Tibial nerve (tissue), 4 donors: ENCODE results near the gene SFXN4. TPM values are rescaled to one million over a fixed set of nuclear protein-coding genes. Genes with fewer than 3 reads are reported as not detected.
A peak's percentile ranks its signal among the peaks of the same experiment; 100 is the strongest.

Experiments
- DNase-seq, 2 donors: peaks; one replicate each; pipeline ENCODE4 v3.0.0-alpha.2; 2019; ENCODE audit warnings: low spot score in 2 of 2
- H3K27ac ChIP-seq, 4 donors: fragments of 200-600 bp; sonication (generic) in 3 of 4; one replicate each; pipeline ENCODE4 v1.5.1; 2017 to 2019; ENCODE audit warnings: mild to moderate bottlenecking in 1 of 4
- H3K27me3 ChIP-seq, 2 donors: fragments of 200-600 bp; sonication (generic) in 1 of 2; one replicate each; pipeline versions ENCODE4 v1.5.1 to v1.6.0; 2017 to 2019
- H3K36me3 ChIP-seq, 3 donors: fragments of 200-600 bp; sonication (generic); one replicate each; pipeline ENCODE4 v1.5.1; 2018 to 2019
- H3K4me1 ChIP-seq, 4 donors: fragments of 200-600 bp; sonication (generic) in 3 of 4; one replicate each; pipeline ENCODE4 v1.5.1; 2017 to 2019
- H3K4me3 ChIP-seq, 4 donors: fragments of 200-600 bp; sonication (generic) in 3 of 4; one replicate each; pipeline ENCODE4 v1.5.1; 2017 to 2019; ENCODE audit warnings: mild to moderate bottlenecking in 1 of 4, moderate library complexity in 1 of 4
- H3K9me3 ChIP-seq, 4 donors: fragments of 200-600 bp; sonication (generic) in 3 of 4; one replicate each; pipeline ENCODE4 v1.5.1; 2017 to 2019
- EP300 ChIP-seq, 2 donors: sonication (generic); formaldehyde crosslinking; IDR thresholded peaks; one replicate each; pipeline ENCODE4 v1.6.1; 2017; ENCODE audit warnings: antibody characterized with exemption in 2 of 2, mild to moderate bottlenecking in 1 of 2
- POLR2A ChIP-seq, 2 donors: fragments of 450-650 bp; IDR thresholded peaks; one replicate each; pipeline ENCODE4 v1.6.1; 2017; ENCODE audit warnings: antibody characterized with exemption in 2 of 2, mild to moderate bottlenecking in 2 of 2, moderate library complexity in 2 of 2
- WGBS, 2 donors: methylation state at CpG; one replicate each; pipeline ENCODE4 v1.1.5; 2018; 5-methylcytosine and 5-hydroxymethylcytosine counted together
- total RNA-seq, 4 donors: library from RNA; depleted of rRNA; stranded (reverse); fragments of >200 nt; gene quantifications; one replicate each; pipeline ENCODE4 v1.1.0, GENCODE V29; 2016
- TF ChIP-seq, protein P1 (sequence below), 5 experiments: fragments of 200-600 bp in 3 of 5; fragments of 450-650 bp in 2 of 5; sonication (generic) in 3 of 5; IDR thresholded peaks; one replicate each; pipeline ENCODE4 v1.5.1; 2016 to 2019; ENCODE audit warnings: antibody characterized with exemption in 5 of 5, mild to moderate bottlenecking in 3 of 5, moderate library complexity in 2 of 5

Gene SFXN4
- total RNA-seq, 4 donors from 2014 or later, result 12.7 to 301 (median 19.1) TPM

- DNase-seq, result peak; percentile 90
- Histone ChIP-seq H3K4me3 (peak within 1 kb of the TSS; percentile 59 to 82 (median 66)), H3K27me3 (no peaks in the 10 kb centered on the region), H3K36me3 (peaks cover 0 to 20% (median 2%) of the 10 kb centered on the region in 3 donors), H3K9me3 (no peaks in the 10 kb centered on the region), H3K4me1 (peaks cover 0 to 33% (median 14%) of the 10 kb centered on the region in 4 donors), H3K27ac (peak within 1 kb of the TSS; percentile 83 to 97 (median 92))
- WGBS, 2 donors, result 0 to 1% methylated on average over 18 to 25 of the region's 45 CpGs
- peak; percentile 56 to 77 for TF ChIP-seq POLR2A (IDR thresholded peaks at IDR 0.05)
- TF ChIP-seq, protein P1, sequence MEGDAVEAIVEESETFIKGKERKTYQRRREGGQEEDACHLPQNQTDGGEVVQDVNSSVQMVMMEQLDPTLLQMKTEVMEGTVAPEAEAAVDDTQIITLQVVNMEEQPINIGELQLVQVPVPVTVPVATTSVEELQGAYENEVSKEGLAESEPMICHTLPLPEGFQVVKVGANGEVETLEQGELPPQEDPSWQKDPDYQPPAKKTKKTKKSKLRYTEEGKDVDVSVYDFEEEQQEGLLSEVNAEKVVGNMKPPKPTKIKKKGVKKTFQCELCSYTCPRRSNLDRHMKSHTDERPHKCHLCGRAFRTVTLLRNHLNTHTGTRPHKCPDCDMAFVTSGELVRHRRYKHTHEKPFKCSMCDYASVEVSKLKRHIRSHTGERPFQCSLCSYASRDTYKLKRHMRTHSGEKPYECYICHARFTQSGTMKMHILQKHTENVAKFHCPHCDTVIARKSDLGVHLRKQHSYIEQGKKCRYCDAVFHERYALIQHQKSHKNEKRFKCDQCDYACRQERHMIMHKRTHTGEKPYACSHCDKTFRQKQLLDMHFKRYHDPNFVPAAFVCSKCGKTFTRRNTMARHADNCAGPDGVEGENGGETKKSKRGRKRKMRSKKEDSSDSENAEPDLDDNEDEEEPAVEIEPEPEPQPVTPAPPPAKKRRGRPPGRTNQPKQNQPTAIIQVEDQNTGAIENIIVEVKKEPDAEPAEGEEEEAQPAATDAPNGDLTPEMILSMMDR (IDR thresholded peaks at IDR 0.05), result peak in 4 of 5 experiments; percentile 15 to 48 (median 30)
- peak in 1 of 2 donors; percentile 96 for TF ChIP-seq EP300 (IDR thresholded peaks at IDR 0.05)
Measured at GRCh38 chr10:119178372-119179119, 13.0 kb upstream of the SFXN4 start, which contains the start of gene PRDX3. PRDX3 (minus strand) TSS chr10:119178812; CDS start chr10:119178790, 22 bp downstream.

DNA sequence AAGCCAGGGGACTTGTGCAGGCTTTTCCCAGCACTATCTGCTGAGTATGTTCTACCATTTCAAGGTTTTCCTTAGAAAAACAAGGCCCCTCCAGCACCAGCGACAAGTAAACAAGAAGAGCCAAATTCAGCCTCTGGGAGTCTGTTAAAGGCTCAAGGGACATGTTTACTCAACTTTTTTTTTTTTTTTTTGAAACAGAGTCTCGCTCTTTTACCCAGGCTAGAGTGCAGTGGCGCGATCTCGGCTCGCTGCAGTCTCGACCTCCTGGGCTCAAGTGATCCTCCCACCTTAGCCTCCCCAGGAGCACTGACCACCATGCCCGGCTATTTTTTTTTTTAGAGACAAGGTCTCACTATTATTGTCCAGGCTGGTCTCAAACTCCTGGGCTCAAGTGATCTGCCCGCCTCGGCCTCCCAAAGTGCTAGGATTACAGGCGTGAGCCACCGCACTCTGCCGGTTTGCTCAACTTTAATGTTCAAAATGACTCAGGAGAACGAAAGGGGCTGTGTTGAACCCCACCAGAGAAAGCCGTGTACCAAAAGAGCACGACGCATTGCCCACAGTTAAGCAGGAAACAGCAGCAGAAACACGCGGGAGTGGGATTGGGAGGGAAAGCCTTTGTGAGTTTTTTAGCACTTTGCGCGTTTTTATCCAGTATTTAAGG is 12.3 kb upstream of the SFXN4 start:
- peak overlapping the region; percentile 83 to 97 (median 92) for H3K27ac ChIP-seq
- H3K36me3 ChIP-seq, result peaks cover 0 to 27% (median 2%) of the 10 kb centered on the region in 3 donors
- H3K4me1 ChIP-seq, result peaks cover 0 to 33% (median 14%) of the 10 kb centered on the region in 4 donors
- H3K27me3 ChIP-seq, result no peaks in the 10 kb centered on the region
- H3K4me3 ChIP-seq, result peak overlapping the region; percentile 59 to 82 (median 66)
- no peak for DNase-seq
- WGBS, 2 donors, result 22% methylated on average over 21 of the region's 21 CpGs
- H3K9me3 ChIP-seq, result no peaks in the 10 kb centered on the region
- TF ChIP-seq POLR2A (IDR thresholded peaks at IDR 0.05) (no peak), EP300 (IDR thresholded peaks at IDR 0.05) (no peak)
- TF ChIP-seq, protein P1 (IDR thresholded peaks at IDR 0.05), result no peak

DNA sequence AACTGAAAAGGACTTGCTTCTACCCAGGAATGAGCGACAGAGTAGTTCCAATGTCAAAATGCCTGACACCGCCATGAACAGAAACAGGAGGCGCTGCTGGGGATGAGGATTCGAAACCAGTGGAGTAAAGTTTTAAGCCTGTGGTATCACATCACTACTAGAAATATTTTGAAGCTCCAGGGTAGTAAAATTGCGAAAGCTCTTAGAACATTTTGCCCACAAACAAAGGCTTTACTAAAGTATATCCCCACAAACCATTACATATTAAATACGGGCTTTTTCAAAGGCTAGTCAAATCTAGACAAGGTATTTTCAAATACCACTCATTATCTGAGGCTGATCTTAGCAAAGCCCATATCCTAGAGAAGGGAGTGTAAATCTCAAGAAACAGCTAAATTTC is 10.7 kb upstream of the SFXN4 start:
- 90 to 91% methylated on average over 6 of the region's 6 CpGs for WGBS, 2 donors
- no peak for TF ChIP-seq POLR2A (IDR thresholded peaks at IDR 0.05)
- TF ChIP-seq, protein P1 (IDR thresholded peaks at IDR 0.05), result no peak
- TF ChIP-seq EP300 (IDR thresholded peaks at IDR 0.05), result no peak
- Histone ChIP-seq H3K9me3 (no peaks in the 10 kb centered on the region), H3K4me1 (peaks cover 0 to 33% (median 14%) of the 10 kb centered on the region in 4 donors), H3K36me3 (peaks cover 12 to 44% (median 12%) of the 10 kb centered on the region in 3 donors), H3K27me3 (no peaks in the 10 kb centered on the region), H3K4me3 (no peak overlapping the region), H3K27ac (no peak overlapping the region)
- DNase-seq, result no peak

GRCh38 chr10:119174109-119174508 is 8.6 kb upstream of the SFXN4 start:
- Histone ChIP-seq H3K4me1 (peaks cover 0 to 29% (median 11%) of the 10 kb centered on the region in 4 donors), H3K27me3 (no peaks in the 10 kb centered on the region), H3K27ac (no peak overlapping the region), H3K9me3 (no peaks in the 10 kb centered on the region), H3K4me3 (no peak overlapping the region), H3K36me3 (peaks cover 12 to 64% (median 13%) of the 10 kb centered on the region in 3 donors)
- DNase-seq, result no peak
- 76 to 78% methylated on average over 2 of the region's 2 CpGs for WGBS, 2 donors
- TF ChIP-seq EP300 (IDR thresholded peaks at IDR 0.05) (no peak), POLR2A (IDR thresholded peaks at IDR 0.05) (no peak)
- TF ChIP-seq, protein P1 (IDR thresholded peaks at IDR 0.05), result no peak
